HUES6 (cell line): Measurements from ENCODE around the gene INPPL1.

ENCODE experiments used
- H3K27ac ChIP-seq: 2 replicates; pipeline ENCODE4 v1.7.0; 2013; ENCODE audit warnings: low read depth, mild to moderate bottlenecking, low read length, inconsistent platforms
- H3K27me3 ChIP-seq: 2 replicates; pipeline ENCODE4 v1.6.1; 2013; ENCODE audit warnings: low read length; ENCODE audit not compliant: control insufficient read depth, insufficient read depth
- H3K36me3 ChIP-seq: 2 replicates; pipeline ENCODE4 v1.6.1; 2013; ENCODE audit warnings: low read length; ENCODE audit not compliant: control insufficient read depth, insufficient read depth
- H3K4me1 ChIP-seq: 2 replicates; pipeline ENCODE4 v1.6.1; 2013; ENCODE audit warnings: low read length; ENCODE audit not compliant: control insufficient read depth, insufficient read depth
- H3K4me3 ChIP-seq: 2 replicates; pipeline ENCODE4 v1.5.1; 2013; ENCODE audit warnings: low read depth, low read length
- H3K9ac ChIP-seq: one replicate; pipeline ENCODE4 v1.6.1; 2013; ENCODE audit warnings: mild to moderate bottlenecking, low read length
- H3K9me3 ChIP-seq: 2 replicates; pipeline ENCODE4 v1.6.1; 2013; ENCODE audit warnings: low read depth, low read length; ENCODE audit not compliant: control insufficient read depth, insufficient read depth

INPPL1 gene

GRCh38 chr11:72271980-72272379 is 47.4 kb downstream of the INPPL1 start:
- Histone ChIP-seq H3K4me1 (no peaks in the 10 kb centered on the region), H3K27ac (no peak overlapping the region), H3K9me3 (no peaks in the 10 kb centered on the region), H3K4me3 (no peak overlapping the region), H3K36me3 (no peaks in the 10 kb centered on the region), H3K9ac (no peak overlapping the region), H3K27me3 (no peaks in the 10 kb centered on the region)

DNA sequence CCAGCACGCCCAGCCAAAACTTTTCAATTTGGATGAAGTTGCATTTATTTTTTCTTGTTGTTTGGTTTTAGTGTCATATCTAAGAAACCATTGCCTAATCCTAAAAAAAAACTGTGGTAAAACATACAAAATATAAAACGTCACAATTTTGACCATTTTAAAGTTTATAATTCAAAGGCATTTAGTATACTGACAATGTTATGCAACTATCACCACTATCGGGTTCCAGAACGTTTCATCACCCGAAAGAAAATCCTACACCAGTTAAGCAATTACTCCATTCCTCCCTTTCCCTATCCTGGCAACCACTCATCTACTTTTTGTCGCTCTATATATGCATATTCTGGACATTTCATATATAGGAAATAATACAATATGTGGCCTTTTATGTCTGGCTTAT is 49.9 kb downstream of the INPPL1 start:
- Histone ChIP-seq H3K36me3 (no peaks in the 10 kb centered on the region), H3K9ac (no peak overlapping the region), H3K4me3 (no peak overlapping the region), H3K4me1 (no peaks in the 10 kb centered on the region), H3K9me3 (no peaks in the 10 kb centered on the region), H3K27me3 (no peaks in the 10 kb centered on the region), H3K27ac (no peak overlapping the region)

DNA sequence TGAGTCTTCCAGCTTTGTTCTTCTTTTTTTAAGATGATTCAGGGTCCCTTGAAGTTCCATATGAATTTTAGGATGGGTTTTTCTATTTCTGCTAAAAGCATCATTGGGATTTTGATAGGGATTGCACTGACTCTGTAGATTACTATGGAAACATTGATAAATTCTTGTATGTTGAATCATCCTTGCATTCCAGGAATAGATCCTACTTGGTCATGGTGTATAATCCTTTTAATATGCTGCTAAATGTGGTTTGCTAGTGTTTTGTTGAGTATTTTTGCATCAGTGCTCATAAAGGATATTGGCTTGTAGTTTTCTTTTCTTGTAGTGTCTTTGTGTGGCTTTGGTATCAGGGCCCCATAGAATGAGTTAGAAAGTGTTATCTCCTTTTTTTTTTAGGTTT is 54.3 kb downstream of the INPPL1 start:
- Histone ChIP-seq H3K36me3 (no peaks in the 10 kb centered on the region), H3K27ac (no peak overlapping the region), H3K9ac (no peak overlapping the region), H3K27me3 (0 out of 2 replicates have a peak, but pooled peaks cover 3% of the 10 kb centered on the region), H3K4me3 (no peak overlapping the region), H3K9me3 (no peaks in the 10 kb centered on the region), H3K4me1 (no peaks in the 10 kb centered on the region)

GRCh38 chr11:72280037-72280436 is 55.5 kb downstream of the INPPL1 start:
- Histone ChIP-seq H3K9me3 (no peaks in the 10 kb centered on the region), H3K4me1 (no peaks in the 10 kb centered on the region), H3K9ac (no peak overlapping the region), H3K27me3 (0 out of 2 replicates have a peak, but pooled peaks cover 3% of the 10 kb centered on the region), H3K36me3 (no peaks in the 10 kb centered on the region), H3K27ac (no peak overlapping the region), H3K4me3 (no peak overlapping the region)

DNA sequence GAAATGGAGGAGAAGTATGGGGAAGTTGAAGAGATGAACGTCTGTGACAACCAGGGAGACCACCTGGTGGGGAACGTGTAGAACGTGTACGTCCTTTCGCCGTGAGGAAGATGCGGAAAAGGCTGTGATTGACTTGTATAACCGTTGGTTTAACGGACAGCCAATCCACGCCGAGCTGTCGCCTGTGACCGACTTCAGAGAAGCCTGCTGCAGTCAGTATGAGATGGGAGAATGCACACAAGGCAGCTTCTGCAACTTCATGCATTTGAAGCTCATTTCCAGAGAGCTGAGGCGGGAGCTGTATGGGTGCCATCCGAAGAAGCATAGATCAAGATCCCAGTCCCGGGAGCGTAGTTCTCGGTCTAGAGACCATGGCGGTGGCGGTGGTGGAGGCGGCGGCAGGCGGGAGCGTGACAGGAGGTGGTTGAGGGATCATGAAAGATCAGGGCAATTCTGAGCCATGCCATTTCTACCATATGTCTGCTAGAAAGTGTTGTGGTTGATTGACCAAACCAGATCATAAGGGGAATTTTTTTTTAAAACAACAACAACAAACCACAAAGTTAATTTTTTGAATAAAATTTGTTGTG is 56.3 kb downstream of the INPPL1 start:
- Histone ChIP-seq H3K36me3 (no peaks in the 10 kb centered on the region), H3K9ac (no peak overlapping the region), H3K4me3 (no peak overlapping the region), H3K27me3 (0 out of 2 replicates have a peak, but pooled peaks cover 3% of the 10 kb centered on the region), H3K9me3 (no peaks in the 10 kb centered on the region), H3K27ac (no peak overlapping the region), H3K4me1 (no peaks in the 10 kb centered on the region)

DNA sequence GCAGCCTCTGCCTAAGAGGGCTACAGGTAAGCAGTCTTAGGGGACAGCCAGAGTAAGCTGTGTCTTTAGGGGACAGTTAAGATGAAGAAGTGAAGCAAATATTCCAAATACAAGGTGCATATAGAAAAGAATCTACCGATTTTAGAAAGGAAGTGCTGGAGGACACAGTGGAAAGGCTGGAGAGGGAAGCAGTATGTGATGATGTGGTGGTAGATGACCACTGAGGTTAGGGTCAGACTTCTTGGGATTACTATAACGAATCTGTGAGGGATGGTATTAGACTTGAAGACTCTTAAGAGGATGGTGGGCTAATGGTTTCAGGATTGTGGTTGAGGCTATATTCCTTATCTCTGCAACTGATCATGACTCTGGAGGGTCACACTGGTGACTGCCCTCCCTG is 59.4 kb downstream of the INPPL1 start:
- H3K4me3 ChIP-seq, result no peak overlapping the region
- no peaks in the 10 kb centered on the region for H3K9me3 ChIP-seq
- H3K36me3 ChIP-seq, result no peaks in the 10 kb centered on the region
- H3K27ac ChIP-seq, result no peak overlapping the region
- no peak overlapping the region for H3K9ac ChIP-seq
- H3K27me3 ChIP-seq, result 0 out of 2 replicates have a peak, but pooled peaks cover 3% of the 10 kb centered on the region
- H3K4me1 ChIP-seq, result no peaks in the 10 kb centered on the region

DNA sequence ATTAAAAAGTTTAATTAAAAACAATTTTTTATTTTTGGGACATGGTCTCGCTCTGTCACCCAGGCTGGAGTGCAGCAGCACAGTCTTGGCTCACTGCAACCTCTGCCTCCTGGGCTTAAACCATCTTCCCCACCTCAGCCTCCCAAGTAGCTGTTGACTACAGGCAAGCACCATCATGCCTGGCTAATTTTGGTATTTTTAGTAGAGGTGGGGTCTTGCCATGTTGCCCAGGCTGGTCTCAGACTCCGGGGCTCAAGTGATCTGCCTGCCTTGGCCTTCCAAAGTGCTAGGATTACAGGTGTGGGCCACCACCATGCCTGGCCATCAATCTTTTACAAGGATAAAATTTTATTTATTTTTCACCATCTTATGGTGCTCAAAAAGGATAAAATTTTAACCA is 62.7 kb downstream of the INPPL1 start:
- Histone ChIP-seq H3K27me3 (0 out of 2 replicates have a peak, but pooled peaks cover 3% of the 10 kb centered on the region), H3K4me1 (no peaks in the 10 kb centered on the region), H3K36me3 (no peaks in the 10 kb centered on the region), H3K9ac (no peak overlapping the region), H3K4me3 (no peak overlapping the region), H3K27ac (no peak overlapping the region), H3K9me3 (no peaks in the 10 kb centered on the region)
